Measurements from ENCODE around the gene BIRC7.

BIRC7 gene, protein sequence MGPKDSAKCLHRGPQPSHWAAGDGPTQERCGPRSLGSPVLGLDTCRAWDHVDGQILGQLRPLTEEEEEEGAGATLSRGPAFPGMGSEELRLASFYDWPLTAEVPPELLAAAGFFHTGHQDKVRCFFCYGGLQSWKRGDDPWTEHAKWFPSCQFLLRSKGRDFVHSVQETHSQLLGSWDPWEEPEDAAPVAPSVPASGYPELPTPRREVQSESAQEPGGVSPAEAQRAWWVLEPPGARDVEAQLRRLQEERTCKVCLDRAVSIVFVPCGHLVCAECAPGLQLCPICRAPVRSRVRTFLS

DNA sequence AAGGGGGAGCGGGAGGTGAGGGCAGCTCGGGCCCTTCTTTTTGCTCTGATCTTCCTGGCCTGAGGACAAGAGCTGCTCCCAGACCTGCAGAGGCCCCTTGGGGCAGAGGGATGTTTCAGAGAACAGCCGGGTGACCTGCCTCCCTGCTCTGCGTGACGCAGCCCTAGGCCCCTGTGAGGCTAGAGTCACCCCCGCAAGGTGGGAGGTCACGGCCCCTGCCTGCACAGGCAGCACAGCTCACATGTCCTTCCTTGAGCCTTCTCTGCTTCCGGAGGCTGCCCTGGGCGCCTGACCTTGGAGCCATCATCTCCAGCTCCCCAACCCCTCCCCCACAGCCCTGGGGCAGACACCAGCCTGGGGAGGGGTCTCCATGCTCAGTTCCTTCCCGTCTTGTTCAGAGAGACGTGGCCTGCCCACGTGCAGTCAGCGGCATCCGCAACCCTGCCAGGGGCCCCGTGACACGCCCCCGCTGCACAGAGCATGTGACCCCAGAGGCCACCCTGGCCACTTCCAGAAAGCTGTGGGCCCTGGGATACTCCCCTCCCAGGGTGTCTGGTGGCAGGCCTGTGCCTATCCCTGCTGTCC, at the start of gene BIRC7:
Gene BIRC7 (plus strand): TSS at position 507 of the 585 bp plus-strand sequence. CDS start 192 bp downstream, outside the sequence.
- in situ Hi-C loops (cut with HindIII; ENCODE audit: low sequenced_read_pairs), result no loop called here

DNA sequence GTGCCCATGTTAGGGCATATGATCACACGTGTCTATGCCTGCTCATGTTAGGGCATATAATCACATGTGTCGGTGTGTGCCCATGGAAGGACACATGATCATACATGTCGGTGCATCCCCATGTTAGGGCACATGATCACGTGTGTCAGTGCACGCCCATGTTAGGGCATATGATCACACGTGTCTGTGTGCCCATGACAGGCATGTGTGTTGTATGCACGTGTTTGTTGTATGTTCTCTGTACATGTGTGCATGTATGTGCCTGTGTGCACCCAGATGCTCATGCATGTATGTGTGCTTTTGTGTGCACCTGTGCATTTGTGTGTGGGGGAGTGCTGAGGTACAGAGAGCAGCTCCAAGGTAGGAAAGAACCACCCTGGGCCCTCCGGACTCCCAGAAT, 49.6 kb upstream of the BIRC7 start:
- in situ Hi-C loops (cut with HindIII; ENCODE audit: low sequenced_read_pairs), result no loop called here

DNA sequence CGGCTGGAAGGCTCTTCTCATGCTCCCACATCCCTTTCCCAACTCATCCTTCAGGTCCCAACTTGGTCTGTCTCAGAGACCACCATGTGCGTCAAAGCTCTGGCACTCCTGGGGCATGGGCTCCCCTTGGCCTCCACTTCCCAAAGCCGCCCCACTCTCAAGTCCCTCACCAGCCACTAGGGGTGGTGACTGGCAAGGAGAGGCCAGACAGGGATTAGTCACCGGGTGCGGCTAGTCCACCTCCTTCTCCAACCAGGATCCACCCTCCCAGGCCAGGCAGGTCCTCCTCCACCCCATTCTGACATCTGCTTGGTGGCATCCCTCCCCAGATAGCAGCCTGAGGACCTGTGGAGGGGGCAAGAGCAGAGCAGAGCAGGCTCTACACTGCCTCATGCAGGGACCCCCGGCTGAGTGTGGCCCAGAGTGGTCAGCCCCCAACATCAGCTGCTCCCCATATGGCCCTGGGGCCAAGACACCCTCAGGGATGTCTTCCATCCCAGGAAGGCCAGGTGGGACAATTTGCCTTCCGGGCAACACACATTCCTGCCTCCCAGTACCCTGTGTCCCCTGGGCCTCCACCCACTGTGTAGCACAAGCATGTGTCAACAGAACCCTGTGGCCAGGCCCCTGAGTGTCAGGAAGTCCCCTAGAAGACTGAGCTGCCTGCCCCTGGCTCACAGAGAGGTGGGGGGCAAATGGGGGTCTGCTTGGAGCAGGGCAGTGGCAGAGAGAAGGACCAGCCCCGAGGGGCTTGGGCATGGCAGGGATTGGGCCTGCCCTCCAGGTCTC, 49.0 kb upstream of the BIRC7 start:
- in situ Hi-C loops (cut with HindIII; ENCODE audit: low sequenced_read_pairs), result no loop called here

DNA sequence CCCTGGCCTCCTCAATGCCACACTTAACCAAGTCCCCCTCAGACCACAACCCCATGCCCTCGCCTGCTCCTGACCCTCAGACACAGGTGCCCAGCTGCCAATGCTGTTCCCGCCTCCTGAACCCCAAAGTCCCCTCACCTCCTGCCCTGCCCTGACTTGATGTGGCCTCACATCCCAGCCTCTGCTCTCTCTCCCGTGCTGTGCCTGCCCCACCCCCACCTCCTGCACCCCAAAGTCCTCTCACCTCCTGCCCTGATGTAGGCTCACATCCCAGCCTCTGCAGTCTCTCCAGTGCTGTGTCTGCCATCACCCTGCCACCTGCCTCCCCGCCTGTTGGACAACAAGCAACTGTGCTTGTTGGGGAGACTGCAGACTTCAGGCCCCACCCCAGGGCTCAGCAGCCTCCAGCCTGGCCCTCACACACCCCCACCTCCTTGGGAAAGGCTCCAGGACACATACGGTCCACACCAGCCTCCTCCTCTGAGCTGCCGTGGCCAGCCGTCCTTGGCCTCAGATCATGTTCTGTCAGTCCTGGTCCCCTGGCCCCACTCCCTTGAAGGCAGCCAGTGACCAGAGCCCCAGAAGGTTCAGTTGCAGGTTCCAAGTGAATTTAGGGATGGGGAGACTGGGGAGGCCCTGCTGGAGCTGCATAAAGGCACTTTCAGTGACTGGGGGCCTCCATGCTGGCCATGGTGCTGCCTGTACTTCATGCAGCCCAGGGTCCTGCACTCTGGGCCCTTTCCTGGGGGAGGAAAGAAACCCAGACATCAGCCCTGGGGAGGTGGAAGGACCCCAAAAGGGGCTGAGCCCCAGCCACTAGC, 48.2 kb upstream of the BIRC7 start:
- in situ Hi-C loops (cut with HindIII; ENCODE audit: low sequenced_read_pairs), result no loop called here

DNA sequence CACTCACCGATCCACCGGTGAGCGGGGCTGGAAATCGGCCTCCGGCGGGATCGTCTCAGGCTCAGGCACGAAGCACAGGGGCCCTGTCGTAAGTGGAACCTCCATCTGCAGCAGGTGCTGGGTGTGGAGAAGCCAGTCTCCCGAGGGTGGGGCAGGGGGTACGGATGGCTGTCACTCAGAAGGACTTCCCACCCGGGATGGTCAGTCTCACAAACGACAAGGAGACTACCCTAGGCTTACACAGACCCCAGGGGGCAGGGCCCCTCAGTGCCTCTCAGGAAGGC, 47.6 kb upstream of the BIRC7 start:
- in situ Hi-C loops (cut with HindIII; ENCODE audit: low sequenced_read_pairs), result no loop called here

DNA sequence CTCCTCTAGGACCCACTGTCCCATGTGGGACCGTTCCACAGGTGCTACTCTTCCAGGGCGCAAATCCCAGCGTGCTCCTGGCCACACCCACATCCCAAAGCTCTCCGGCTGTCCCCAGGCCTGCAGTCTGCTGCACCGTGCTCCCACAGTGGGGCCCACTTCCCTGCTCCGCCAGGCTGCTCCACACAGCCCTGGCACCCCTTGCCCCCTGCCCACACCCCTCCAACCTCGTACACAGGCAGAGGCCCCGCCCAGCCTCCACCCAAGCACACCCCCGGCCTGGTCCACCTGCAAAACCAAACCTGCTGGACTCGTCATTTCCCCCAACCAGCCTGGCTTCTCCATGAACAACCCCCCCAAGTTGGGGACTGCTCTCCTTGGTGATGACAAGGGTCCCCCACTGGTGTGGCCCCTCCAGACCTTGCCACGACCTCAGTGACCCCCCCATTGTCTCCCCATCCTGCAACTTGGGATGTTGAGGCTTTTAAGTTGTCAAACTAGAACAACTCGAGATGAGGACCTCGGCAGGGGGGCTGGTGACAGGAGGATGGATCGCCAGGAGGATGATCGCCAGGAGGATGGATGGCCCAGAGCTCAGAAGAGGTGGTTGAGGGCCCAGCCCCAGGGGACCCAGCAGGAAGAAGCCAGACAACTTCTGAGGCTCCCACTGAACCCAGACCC, 46.9 kb upstream of the BIRC7 start:
- in situ Hi-C loops (cut with HindIII; ENCODE audit: low sequenced_read_pairs), result no loop called here

DNA sequence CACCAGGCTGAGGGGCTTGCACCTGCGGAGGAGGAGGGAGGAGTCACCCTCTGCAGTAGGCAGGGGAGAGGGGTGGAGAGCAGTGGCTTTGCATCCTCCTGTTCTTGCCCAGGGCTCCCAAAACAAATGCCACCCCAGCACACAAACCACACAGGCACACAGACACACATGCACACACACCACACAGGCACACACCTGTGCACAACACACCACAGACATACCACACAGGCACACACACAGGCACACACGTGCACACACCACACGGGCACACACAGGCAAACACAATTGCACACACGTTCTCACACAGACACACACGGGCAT, 46.4 kb upstream of the BIRC7 start:
- in situ Hi-C loops (cut with HindIII; ENCODE audit: low sequenced_read_pairs), result no loop called here

DNA sequence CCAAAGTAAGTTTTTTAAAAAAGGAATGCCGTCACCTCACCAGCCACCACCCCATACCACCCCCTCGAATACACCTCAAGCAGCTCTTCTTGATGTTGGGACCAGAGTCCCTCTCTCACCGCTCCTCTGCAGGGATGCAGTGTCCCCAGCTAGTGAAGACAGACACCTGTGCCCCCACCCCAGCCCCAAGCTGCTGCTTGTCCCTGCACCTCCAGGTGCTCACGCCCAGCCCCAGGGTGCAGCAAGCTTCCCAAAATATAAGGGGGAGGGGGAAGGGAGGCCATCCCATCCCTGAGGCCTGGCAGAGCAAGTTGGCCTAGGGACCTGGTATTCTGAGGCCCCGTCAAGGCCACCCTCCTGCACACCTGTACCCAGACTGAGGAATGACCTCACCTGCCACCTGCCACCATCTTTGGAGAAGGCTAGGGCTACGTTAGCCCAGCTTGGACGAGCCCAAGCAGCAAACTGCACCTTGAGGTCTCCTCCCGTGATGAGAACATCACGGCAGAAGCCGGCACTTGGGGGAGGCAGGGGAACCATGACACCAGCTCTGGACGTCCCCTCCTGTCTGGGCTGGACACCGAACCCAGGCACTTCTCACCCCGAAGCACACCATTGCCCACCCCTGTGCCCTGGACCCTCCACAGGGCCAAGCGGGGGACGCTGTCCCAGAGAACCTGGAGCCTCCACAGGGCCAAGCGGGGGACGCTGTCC, 45.7 kb upstream of the BIRC7 start:
- in situ Hi-C loops (cut with HindIII; ENCODE audit: low sequenced_read_pairs), result loop anchor here (10.0 kb wide), 1 partner anchor 205 kb away; no protein-coding TSS in a partner anchor

DNA sequence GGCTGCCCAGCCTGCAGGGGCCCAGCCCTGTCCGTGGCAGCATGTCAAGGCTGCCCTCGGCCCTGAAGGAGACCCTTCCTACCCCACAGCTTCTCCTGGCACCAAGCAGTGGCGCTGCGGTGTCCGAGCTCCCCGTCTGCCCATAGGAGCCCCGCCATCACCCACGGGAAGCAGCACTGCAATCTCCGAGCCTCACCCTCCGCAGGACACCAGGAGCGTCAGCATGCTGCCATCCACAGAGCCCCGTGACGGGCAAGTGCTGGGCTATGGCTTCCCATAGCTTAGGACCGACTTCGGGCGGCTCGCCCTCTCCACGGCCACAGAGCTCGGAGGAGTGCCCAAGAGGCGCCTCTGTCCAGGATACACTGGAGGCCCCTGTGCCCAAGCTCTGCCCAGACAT, 44.9 kb upstream of the BIRC7 start:
- in situ Hi-C loops (cut with HindIII; ENCODE audit: low sequenced_read_pairs), result loop anchor here (10.0 kb wide), 1 partner anchor 204 kb away; no protein-coding TSS in a partner anchor

DNA sequence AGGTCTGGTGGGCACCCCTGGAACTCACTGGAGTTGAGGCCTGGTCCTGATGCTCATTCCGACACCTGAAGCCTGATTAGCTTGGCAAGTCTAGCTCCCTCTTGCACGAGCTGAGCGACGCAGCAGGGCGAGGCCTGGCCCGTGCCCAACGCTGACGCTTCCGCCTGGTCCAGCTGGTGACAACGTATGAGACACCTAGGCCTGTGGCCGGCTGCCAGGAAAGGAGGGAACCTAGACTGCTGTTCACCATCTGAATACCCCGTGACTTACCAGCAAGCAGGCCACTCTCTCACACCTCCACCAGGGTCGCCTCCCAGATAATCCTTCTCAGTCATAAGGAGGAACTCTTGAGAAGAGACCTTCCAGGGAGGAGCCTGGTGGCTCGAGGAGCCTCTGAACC, 44.3 kb upstream of the BIRC7 start:
- in situ Hi-C loops (cut with HindIII; ENCODE audit: low sequenced_read_pairs), result loop anchor here (10.0 kb wide), 1 partner anchor 203 kb away; no protein-coding TSS in a partner anchor

DNA sequence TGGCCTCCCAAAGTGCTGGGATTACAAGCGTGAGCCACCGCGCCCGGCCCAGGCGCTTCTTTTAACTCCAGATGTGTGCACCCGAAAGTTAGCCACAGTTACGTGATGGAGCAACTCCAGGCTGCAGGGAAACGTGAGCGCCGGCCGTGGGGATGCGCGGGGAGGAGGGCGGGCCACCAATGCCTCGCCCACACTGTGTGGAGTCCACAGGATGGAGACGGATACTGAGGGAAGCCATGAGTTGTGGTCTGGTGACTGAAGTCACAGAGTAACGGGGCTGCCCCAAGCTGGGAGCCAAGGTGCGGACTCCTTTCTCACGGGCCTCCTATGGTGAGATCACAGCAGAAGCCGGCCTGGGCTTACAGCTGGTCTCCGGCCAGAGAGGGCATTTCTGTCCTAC, 43.0 kb upstream of the BIRC7 start:
- in situ Hi-C loops (cut with HindIII; ENCODE audit: low sequenced_read_pairs), result loop anchor here (10.0 kb wide), 1 partner anchor 202 kb away; no protein-coding TSS in a partner anchor

DNA sequence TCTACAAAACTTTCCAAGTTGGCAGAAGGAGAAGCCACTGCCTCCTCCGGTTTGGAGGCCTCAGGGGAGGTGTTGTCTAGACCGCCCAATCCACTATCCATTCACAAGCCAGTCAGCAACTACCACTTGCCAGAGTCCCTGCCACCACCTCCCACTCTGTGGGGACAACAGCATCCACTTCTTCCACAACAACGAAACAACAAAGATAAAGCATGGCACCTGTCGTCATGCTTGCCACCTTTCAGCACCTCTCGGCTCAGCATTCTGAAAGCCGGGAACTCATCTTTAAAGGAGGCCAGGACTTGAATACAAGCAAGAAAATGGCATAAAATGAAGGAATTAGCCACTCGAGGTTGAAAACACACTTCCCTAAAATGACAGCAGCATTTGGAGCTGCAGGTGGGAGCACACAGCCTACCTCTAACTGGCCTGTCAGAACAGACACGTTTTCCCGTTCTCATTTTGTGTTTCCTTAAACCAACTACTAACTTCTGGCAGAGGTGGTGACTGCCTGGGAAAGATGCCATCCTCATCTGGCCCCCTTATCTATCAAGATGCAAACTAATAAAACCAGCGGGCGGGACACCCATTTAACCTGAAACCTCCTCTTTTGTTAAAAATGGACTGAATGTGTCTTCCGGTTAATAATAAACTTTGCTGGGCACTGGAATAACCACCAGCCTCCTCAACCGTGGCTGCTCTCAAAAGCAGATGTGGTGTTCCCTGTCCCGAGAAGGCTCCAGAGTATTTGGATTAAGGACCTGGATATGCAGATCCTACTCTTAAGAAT, 41.5 kb upstream of the BIRC7 start:
- in situ Hi-C loops (cut with HindIII; ENCODE audit: low sequenced_read_pairs), result loop anchor here (10.0 kb wide), 1 partner anchor 201 kb away; no protein-coding TSS in a partner anchor

DNA sequence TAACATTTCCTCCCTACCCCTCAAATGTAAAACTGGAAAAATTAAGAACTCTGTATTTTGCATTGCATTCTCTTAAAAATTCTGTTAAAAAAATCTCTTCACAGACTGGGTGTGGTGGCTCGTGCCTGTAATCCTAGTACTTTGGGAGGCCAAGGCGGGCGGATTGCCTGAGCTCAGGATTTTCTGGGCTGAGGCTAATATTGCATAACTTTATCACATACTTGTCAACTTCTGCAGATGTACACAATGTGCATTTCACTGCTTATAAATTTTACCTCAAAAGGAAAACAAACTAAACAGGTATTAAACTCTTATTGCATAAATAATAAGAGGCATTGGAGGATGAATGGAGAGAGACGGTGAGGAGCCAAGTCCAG, 40.9 kb upstream of the BIRC7 start:
- in situ Hi-C loops (cut with HindIII; ENCODE audit: low sequenced_read_pairs), result loop anchor here (10.0 kb wide), 1 partner anchor 200 kb away; no protein-coding TSS in a partner anchor

DNA sequence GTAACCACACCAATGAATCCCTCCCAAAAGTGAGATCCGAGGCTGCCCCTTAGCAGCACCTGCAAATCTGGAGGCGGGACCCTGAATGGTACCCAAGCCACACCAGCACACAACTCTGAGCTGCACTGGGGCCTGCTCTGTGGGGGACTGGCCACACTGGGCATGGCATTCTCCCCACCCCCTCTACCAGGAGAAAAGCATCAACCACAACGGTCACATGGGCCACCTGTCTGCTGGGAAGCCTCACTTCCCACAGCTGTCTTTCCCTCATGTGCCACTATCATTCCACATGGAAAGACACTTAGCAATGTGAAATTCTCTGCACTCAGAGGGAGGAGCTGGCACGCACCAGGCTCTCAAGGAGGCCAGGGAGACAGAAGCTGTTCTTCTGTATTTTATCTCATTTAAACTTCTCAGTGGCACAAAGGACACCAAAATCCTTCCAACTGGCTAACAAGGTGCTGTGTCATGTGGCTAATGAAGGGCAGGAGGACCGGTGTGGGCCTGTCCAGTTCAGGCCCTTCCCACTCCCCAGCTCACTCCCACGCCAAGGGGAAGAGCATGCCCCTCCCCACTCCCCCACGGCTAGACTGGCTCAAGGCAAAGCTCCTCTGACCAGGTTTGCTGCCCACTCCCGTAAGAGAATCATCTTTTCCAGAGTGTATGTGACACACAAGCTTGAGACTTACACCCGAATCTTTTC, 38.8 kb upstream of the BIRC7 start:
- in situ Hi-C loops (cut with HindIII; ENCODE audit: low sequenced_read_pairs), result loop anchor here (10.0 kb wide), 1 partner anchor 198 kb away; no protein-coding TSS in a partner anchor

DNA sequence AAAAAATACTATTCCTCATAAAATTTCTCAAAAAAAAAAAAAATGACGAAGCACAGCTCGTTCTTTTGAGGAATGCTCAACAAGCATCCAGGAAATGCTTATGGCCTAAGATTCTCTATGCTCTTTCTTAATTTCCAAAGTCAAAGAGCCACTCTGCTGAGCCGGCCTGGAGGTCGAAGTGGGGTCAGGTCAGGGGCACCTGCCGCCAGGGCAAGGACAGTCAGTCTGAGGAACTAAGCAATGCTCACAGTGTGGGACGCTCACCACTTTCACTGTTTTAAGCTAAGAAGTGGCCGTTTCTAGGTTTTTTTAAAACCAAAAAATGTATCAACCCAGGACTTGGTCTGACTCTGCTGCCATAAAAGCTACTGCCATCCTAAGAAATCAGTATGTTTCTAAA, 37.1 kb upstream of the BIRC7 start:
- in situ Hi-C loops (cut with HindIII; ENCODE audit: low sequenced_read_pairs), result loop anchor here (10.0 kb wide), 1 partner anchor 196 kb away; no protein-coding TSS in a partner anchor

DNA sequence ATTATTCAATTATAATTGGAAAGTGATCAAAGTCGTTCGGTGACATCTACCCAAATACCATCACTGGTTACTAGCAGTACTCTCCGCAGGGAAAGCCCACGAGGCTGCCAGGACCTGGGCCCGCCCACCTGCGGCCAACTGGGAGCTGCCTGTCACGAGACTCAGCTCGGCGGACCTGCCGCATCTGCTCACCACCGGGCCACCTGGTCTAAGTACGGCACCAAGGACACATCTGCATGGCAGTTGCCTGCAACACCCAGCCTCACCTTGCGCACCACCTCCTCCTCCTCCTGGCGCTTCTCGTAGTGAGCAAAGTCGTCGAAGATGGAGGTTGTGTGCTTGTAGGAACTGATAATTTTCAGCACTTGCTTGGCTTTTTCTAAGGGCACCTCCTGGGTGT, 33.7 kb upstream of the BIRC7 start:
- in situ Hi-C loops (cut with HindIII; ENCODE audit: low sequenced_read_pairs), result loop anchor here (10.0 to 25.0 kb wide), 3 partner anchors 57 to 265 kb away; partner anchors contain the start of genes DIDO1 and GID8

DNA sequence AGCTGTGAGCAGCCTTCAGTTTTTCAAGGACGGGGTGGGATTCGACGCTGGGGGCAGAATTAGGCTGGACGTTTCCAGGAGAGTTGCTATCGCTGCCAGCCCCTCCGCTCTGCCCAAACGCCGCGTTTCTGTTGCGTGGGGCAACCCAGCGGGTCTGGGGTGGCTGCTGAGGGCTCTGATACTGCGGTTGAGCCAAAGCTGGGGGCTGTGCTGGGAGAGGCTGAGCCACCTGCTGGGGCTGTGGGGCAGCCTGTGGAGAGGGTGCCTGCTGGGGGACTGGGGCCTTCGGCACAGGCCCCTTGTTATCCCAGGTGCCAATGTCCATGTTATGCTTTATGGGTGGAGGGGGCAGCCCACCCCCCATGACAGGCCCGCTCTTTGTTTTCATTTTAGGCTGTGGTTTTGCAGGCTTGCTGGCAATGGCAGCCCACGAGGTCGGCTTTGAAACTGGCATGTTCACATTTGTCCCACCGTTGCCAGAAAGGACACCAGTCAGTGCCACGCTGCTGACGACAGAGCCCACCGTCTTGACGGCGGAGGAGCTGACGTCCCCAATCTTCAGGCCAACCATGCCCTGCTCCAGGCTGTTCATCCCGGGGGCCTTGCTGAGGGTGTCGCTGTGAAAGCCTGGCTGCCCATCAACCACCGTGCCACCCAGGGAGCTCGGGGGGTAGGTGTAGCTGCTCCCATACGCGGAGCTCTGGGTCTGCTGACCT, 32.7 kb upstream of the BIRC7 start:
- in situ Hi-C loops (cut with HindIII; ENCODE audit: low sequenced_read_pairs), result loop anchor here (10.0 to 25.0 kb wide), 3 partner anchors 58 to 266 kb away; partner anchors contain the start of genes DIDO1 and GID8

Data from endothelial cell of hepatic sinusoid (primary cell).